Activated naive CD4-positive, alpha-beta T cell treated with Interleukin-2 at 50 U/mL for 16 hours (primary cell): ENCODE data around the gene MAP1LC3B2.
A peak's percentile ranks its signal among the peaks of the same experiment; 100 is the strongest.

Experiments
- DNase-seq: peaks from one replicate; pipeline ENCODE4 v3.0.0-alpha.2; 2020

The MAP1LC3B2 gene

DNA sequence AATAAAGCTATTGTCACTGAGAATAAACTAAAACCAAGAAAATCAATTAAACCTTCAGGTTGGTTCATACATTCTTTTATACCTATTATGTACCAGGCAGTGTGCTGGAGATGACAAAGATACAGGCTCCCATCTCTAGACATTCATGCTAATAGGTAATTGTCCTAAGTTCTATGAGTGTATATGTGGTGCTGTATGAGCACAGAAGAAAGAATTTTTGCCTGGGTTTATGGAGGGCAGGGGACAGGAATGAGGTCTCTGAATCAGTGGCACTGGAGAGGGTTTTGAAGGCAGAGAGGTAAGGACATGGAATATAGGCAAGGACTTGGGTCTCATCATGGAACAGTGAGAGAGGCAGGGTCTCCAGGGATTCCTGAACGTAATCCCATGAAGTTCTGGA is 38.7 kb downstream of the MAP1LC3B2 start:
- DNase-seq, result no peak

DNA sequence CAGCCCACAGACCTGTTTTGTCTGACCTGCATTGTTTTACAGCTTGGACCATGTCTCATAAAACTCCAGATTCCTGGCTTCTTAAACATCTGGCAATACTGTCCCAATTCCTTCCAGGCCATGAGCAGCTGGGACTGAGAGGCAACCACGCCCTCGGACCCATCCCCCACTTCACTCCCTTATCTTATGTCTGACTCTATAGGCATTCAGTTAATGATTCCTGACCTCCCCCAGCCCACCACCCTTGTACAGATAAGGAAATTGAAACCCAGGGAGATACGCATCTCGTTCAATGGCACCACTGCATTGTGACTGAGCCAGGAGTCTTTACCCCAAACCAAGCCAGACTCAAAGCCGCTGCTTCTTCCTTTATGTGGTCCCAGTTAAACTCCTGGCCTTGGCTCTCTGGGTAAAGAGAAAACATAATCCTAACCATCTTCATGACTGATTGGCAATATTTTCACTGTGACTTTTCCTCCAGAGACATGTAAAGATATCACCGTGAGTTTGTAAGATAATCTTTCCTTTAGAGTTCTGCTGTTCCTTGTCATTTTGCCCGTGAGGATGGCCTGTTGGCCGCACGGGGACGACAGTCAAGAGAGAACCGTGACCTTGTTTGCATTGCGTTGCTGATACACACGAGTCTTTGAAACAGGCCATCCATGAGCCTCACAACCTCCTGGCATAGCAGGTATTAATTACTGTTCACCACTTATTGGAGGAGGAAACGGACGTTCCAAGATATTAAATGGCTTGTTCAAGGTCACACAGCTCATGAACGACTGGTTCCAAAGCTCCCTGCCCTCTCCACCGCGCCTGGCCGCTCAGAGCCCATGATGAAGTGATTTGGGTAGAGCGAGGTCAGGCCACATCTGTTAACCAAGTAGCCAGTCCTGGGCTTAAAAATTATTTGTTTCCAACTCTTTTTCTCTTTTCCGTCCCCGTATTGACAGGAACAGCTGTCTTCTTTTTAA is 39.4 kb downstream of the MAP1LC3B2 start:
- no peak for DNase-seq

DNA sequence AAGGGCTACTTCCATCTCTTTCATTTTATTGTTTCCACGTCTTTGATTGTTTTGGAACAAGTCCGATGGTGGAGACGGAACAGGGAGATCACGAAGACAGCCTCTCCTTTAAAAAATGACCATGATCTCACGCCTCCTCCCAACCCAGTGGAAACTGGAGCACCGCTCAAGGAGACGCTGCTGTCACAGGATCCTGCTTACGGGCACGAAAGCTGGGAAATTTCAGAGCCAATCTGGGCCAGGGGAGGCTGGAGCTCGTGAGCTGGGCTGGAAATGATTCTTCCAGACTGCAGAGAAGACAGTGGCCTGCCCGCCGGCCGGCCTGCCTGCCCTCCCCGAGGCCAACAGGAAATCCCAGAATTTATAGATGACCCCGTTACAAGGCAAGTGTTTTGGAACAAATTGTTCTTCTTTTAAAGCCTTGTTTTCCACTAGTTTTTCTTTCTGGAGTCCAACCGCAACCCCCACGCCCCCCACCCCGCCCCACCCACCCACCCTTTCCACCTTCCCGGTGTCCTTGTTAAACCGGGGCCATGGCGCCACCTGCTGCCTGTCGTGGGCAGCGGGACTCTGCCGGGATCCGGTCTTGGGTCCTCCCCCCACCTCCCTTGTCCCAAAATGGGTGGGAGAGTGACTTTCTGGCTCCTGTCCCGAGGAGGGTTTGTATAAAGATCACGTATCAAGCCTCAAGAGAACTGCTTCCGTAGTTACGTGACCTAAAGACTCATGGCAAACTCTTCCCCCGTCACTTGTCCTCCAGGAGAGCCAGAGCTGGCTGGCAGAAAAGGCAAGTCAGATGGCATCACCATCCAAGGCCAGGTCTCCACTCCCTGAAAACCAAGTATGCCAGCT is 40.3 kb downstream of the MAP1LC3B2 start:
- peak; percentile 60 for DNase-seq

DNA sequence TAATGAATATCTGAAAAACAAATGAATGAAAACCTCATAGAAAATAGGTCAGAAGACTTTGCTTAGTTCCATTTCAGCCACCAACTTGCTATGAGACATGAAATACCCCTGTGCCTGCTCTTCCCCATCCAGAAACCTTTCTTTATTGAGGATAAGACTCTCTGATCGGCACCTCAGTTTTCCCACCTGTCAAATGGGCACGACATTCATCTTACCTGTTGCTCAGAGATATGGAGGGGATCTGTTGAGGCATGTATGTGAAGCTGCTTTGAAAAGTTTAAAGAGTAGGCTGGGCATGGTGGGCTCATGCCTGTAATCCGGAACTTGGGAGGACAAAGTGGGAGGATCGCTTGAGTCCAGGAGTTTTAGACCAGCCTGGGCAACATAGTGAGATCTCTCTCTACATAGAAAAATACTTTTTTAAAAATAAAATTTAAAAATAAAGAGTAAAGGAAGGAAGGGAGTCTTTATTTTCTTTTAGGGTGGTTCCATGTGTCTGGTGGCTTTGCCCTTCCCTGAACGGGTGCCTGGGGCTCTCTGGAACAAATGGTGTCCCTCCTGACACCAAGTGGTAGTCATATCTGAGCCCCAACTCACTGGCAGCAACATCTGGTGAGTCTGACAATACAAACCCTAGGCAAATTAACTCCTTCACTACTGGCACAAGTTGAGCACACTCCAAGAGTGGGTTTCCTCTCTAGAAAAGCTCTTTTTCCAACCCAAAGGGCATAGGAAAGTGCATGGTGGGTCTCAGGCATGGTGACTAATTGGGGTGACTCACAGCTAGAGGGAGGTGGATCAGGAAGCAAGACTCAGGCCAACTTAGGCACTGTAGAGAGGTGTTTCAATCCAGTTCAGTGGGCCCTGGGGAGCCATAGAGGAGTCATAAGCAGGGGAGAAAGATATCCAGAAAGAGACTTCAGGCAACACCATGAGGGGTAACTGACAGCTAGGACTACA is 42.1 kb downstream of the MAP1LC3B2 start:
- DNase-seq, result no peak

DNA sequence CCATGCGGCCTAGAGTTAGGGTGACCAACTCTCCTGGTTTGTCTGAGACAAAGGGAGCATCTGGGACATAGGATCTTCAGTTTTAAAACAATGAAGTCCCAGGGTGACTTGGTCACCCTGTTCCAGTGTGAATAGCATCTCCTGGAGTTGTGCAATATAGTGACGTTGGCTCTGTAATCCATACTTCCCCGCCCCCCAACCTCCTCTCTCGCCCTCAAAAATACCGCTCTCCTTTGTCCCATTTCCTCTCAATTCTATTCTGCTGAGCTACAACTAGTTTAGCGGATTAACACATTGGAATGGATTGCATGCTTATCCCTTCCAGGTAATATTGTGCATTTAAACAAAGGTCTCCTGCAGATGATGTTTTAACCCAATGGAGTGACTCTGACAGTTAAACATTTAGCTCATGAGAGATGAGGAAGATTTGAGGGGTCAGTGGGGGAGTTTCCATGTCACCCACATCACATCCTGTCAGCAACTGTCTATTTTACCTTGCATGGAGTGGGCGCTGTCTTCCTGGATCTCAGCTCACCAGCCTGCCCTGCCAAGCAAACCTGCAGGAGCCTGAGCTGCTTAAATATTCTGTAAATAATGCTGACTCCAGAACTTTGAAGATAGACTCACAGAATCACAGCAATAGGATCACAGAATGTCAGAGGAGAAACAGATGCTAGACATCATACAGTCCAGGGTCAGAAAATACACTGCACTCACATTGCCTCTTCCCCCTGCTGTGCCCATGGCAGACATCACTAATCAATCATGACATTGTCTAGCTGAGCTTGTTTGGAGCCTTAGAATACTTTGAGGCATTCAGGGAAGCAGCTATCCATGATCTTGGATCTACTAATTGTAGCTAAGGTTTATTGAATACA is 43.0 kb downstream of the MAP1LC3B2 start:
- no peak for DNase-seq

DNA sequence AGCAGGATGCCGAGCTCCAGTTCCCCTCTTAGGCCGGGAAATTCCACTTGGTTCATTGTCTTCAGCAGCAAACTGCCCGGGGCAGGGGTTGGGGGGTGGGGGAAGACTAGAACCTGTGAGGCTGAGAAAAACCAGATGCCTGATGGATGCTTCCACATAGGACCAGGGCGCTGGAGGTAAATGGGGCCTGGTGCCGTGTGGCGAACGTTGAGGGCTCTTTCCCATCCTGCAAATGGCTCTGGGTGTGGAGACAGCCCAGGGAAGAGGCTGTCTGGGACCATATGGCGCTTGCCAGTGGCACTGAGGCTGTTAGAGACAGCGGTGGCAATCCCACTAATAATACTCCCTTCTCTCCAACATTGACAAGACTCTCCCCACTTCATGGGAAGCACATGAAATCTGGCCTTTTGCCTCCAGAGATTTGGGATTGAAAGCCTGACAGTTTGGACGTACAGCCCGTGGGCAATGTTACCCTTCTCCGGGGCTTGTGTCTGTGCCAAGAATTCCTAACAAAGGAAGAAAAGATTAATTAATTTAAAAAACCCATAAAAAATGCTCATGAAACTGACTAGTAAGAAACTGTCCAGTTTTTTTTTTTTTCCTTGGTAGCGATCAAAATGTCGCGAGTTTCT is 44.5 kb downstream of the MAP1LC3B2 start:
- no peak for DNase-seq

DNA sequence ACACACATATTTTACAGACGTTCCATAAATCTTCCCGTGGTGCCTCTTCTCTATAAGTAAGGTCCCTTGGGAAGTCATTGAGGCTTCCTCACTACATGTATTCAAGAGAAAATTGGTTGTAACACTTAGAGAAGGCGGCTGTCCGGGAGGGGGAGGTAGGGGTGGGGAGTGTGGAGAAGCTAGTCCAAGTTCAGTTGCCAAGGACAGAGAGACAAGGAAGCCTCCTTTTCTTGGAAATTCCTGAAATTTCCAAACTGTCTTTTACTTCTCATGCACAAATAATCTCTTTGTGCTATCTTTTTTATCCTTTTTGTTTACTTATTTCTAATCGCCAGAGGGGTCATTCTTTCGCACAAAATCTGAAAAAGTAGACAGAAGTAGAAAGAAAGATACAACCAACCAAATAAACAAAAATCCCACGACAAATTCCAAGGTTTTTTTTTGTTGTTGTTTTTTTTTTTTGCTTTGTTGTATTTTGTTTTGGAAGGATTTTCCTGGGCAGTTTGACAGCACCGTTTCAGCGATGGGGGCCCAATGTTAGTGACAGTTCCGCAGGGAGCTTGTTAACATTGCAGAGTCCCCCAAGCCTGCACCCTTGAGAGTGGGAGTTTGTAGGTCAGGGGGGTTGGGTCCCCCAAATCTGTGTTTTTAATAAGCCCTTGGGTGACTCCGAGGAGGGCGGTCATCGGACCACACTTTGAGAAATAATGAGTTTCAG is 45.2 kb downstream of the MAP1LC3B2 start:
- DNase-seq, result no peak

DNA sequence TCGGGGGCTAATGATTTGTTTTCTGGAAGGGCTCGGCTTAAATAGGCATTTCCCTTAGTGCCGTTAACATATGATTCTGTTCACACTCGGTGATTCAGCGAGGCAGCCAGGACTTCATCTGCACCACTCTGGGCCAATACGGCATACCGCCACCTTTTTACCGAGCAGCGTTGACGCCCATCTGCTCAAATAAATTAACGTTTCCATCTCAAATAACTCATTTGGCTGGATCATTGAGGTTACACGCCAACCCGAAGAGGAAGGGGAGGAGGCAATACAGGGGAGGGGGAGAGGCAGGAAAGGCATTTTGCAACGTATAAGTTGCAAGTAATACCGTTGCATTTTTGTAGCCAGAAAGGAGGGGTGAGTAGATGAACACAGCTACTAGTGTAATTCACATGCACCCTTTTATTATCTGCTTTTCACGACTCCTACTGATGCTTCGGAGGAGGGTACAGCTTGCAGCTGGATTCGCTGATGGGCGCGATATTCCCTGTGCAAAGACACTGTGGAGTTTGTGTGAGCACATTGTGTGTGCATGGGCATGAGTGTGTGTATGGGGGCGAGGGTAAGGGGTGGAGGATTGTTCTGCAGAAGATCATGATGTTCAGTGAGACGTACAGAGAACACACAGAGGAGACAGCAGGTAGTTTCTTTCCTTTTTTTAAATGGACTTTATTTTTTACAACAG is 45.9 kb downstream of the MAP1LC3B2 start:
- no peak for DNase-seq

DNA sequence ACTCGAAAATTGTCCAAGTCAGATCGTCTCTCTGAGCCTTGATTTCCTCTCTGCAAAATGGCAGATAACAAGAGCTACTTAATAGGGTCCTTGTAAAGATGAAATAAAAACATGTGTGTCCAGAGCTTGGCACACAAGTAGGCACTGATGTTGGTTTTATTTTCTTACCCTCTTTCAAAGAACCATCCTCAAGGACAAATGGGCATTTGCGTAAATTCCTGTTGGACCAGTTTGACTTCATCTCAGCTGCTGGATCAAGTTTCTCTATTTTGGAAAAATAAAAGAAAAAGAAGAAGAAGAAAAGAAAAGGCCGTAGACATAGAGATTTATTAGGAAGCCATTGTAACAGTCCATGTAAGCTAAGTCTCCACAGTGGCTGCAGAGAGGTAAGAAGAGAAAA is 47.2 kb downstream of the MAP1LC3B2 start:
- DNase-seq, result no peak

DNA sequence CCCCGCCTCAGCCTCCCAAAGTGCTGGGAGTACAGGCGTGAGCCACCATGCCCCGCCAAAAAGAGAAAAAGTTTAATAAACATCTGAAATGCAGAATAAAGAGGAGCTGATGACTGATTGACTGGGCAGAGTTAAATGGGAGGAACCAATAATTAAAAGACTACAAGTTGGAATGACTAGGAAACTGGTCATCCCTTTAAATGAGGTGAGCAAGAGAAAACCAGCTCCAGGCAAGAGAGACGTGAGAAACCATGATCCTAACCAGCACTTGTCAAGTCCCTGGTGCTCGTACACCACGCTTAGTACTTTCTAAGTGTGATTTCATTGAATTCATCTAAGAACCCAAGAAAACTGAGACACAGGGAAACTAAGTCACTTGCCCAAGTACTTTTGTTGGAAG is 47.9 kb downstream of the MAP1LC3B2 start:
- no peak for DNase-seq

DNA sequence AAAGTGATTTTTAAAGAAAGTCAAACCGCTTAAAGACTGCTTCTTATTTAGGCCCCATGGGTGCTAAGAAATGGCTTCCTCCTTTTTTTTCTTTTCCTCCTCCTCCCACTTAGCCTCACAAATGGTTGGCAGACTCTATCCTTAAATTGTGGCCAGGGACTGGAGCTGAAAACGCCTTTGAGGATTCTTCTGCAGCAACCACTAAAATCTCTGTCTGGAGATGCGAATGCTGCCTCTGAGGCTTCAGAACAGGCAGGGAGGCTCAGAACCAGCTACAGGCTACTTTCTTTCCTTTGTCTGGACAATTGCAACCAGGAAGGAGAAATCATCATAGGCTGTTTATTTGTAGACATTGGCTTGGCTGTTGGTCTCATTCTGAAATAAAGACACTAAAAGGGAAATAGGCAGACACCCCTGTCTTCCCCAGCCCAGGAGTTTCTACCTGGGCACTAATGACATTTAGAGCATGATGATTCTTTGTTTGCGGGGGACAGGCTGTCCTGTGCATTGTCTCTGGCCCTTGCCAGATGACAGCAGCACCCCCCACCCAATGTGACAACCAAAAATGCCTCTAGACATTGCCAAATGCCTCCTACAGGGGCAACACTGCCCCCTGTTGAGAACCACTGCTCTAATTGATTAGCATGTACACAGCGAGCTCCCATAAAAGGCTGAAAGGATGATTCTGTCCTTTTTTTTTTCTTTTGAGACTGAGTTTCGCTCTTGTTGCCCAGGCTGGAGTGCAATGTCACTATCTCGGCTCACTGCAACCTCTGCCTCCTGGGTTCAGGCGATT is 50.3 kb downstream of the MAP1LC3B2 start:
- peak; percentile 14 for DNase-seq

DNA sequence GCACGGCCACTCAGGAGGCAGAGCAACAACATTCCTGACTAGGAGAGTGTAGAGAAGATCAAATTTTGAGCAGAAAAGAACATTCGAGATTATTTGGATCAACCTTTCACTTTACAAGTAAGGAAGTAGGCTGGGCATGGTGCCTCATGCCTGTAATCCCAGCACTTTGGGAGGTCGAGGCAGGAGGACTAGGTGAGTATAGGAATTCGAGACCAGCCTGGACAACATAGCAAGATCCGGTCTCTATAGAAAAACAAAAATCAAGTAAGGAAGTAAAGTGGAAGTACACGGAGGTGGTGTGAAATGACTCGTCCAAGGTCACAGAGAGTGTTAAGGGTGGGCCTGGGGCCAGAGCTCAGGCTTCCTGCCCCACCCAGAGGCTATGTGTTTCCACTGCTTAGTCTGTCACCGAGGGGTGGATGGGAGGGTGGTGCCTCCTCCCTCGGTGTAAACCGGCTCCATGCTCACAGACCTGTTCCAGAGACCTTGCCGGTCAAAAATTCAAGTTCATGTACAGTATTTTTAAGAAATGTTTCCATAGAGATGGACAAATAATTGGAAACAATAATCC is 51.9 kb downstream of the MAP1LC3B2 start:
- DNase-seq, result no peak

DNA sequence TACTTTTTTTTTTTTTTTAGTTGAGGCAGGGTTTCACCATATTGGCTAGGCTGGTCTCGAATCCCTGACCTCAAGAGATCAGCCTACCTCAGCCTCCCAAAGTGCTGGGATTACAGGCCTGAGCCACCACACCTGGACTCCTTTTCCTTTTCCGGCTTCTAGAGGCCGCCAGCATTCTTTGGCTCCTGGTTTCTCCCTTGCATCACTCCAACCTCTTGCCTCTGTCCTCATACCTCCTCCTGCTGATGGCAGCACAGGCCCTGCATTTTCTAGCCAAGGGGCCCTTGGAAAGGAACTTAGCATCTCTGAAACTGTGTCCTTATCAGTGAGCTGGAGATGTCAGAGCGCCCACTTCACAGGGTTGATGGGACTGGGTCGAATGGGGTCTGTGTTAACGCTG is 53.3 kb downstream of the MAP1LC3B2 start:
- no peak for DNase-seq

DNA sequence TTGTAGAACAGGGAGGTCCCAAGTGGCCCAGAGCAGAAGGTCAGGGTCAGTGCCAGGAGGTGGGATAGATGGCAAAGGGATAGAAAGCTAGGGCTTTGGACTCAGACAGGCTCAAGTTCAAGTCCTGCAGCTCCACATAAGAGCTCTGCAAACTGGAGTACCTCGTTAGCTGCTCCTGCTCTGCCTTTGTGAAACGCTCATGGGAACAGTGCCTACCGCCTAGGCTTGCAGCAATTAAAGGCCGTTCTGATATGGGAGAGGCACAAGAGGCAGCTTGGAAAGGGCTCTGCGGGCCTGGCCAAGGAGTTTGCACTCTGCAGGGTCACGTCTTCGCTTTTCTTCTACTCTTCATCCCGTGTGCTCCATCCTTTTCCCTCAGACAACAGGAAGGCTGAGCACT is 54.1 kb downstream of the MAP1LC3B2 start:
- DNase-seq, result no peak

DNA sequence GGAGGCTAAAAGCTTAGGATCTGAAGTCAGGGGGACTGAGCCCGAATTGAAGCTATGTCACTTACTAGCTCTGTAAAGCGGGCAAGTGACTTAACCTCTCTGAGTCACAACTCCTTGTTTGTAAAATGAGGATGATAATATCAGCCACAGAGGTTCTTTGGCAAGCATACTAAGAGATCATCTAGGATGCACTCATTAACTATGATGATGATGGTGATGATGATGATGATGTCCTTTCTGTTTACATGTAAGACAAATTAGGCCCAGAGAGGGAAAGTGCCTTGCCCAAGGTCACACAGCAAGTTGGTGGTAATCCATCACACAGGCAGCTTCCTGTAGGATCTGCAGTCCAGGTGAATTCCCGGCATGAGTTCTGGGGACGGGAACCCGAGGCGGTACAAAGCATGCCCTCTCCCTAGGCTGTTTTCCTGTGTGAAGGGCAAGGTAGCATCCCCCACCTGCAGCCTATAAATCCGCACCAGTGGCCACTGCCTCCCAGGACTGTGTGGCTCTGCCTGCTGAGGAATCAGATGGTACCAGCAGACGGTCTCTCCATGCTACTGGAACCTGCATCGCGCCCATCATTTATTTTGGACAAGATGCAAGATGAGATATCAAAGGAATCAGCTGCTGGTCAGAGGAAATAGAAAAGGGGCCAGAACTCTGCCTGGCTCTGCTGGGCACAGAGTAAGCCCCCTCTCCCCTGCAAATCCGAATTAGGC is 55.2 kb downstream of the MAP1LC3B2 start:
- no peak for DNase-seq

DNA sequence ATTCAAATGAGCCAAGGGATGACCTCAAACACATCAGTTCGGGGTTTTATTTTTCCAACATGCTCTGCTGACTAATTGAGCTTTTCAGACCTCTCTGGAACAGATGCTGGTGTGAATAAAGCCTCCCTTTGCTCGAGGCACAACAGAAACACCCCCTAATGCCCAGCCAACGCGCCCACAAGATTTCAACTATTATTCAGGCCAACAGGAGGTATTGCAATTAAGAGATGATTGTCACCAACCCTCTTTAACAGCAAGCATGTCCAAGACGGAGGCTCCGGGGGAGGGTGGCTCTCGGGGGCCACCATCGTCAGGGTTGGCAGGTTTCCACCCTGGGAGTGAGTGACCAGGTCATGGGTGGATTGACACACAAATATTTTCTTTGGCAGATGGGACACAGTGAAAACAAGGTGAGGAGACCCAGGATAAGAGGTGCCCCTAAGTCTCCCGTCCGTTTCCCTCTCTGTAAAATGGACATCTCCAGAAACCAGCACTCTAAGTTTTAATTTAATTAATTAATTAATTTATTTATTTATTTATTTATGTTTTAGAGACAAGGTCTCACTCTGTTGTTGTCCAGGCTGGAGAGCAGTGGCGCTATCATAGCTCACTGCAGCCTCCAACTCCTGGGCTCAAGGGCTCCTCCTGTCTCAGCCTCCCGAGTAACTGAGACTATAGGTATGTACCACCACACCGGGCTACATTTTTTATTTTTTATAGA is 56.1 kb downstream of the MAP1LC3B2 start:
- no peak for DNase-seq
